GM19324 (cell line): Measurements from ENCODE around the gene BEND7.

Experiments
- ATAC-seq: cut with Tn5 transposase; IDR thresholded peaks from one replicate; pipeline ENCODE4 v1.9.1; 2021; ENCODE audit warnings: mild to moderate bottlenecking, moderate library complexity; ENCODE audit not compliant: unreplicated experiment, low FRiP score

Gene BEND7

DNA sequence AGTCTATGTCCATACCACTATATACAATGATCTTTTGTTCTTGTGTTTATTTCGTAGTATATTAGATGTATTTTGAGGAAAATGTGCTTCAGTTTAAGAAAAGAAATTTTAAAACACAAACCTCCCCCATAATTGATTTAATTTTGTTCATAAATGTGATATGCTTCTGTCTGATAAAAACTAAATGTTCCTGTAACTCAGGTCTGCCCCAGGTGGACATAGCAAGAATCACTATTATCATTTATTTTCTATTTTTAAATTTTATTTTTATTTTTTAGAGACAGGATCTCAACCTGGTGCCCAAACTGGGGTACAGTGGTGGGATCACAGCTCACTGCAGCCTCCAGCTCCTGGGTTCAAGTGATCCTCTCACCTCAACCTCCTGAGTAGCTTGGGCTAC is 43.2 kb downstream of the BEND7 start:
- ATAC-seq: no peak

DNA sequence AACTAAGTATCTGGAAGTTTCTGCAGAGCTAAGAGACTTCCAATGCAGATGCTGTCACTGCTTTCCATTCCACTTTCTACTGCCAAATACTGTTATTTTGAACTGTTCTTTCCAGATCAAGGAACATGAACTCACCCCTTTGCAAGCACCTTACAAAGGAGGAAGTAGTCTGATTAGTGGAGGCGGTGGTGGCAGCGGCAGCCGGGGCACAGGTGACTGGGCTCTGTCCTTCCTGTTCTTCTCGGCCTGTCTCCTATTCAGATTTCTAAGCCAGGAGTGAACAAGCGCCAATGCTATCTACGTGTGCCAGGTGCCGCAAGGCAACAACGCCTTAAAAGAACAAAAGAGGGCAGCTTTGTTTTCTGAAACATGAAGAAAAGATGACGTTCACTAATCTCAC is 44.9 kb downstream of the BEND7 start:
- no peak for ATAC-seq

DNA sequence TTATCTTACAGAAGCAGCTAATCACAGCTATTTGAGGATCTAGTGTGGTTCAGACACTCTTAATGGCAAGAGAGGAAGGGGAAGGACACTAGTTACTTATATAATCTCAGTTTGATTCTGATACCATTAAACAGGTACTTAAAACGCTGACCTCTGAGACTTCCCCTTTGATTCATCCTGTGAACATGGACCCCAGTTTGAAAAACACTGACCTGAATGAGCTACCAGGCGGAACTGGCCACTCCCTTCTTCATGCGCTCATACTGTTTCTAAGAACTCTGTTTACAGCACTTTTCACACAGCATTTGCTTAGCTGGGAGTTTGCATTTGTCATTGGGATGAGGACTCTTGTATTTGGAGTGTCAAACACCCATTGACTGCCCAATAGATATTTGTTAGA is 45.7 kb downstream of the BEND7 start:
- ATAC-seq: no peak

DNA sequence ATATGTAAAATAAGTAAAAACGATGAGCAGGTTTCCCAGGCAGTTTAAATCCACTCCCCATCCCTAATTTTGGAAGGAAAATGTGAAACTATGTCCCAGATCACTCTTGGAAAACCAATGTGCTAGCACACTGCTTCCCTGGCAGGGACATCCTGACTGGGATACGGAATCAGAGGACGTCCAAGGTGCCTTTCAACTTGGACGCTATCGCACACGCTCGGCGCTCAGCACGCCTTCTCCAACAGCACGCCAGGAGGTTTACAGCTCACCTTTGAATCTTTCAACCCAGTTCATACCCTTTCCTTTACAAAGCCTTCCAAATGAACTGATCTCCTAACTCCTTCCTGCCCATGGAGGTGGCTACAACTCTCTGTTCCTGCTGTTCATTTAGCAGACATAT is 47.1 kb downstream of the BEND7 start:
- ATAC-seq: no peak

DNA sequence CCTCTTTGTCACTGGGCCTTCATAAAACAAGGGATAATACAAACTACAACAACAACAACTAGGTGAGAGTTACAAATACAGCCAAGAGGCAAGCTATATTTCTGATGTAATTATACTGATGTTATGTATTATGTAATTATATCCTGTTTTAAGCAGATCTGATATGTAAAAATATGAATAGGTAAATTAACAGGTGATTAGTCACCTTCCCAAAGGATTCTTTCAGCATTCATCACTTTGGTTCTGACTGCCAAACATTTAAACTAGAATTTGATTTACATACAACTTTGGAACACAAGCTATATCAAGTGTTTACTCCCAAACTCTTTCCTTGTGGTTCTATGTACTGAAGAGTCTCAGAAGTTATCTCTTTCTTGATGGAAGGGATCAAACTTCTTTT is 53.7 kb downstream of the BEND7 start:
- ATAC-seq: no peak

DNA sequence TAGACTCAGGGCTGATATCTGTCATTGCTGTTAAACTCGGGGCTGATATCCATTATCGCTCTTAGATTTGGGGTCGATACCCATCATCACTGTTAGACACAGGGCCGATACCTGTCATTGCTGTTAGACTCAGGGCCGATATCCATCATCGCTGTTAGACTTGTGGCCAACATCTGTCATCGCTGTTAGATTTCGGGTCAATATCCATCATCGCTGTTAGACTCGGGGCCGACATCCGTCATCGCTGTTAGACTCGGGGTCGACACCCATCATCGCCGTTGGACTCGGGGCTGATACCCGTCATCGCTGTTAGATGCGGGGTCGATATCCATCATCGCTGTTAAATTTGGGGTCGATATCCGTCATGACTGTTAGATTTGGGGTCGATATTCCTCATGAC is 54.8 kb downstream of the BEND7 start:
- no peak for ATAC-seq

DNA sequence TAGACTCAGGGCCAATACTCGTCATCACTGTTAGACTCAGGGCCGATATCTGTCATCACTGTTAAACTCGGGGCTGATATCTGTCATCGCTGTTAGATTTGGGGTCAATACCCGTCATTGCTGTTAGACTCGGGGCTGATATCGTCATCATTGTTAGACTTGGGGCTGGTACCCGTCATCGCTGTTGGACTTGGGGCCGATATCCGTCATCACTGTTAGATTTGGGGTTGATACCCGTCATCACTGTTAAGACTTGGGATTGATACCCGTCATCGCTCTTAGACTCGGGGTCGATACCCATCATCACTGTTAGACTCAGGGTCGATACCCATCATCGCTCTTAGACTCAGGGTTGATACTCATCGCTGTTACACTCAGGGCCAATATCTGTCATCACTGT is 56.5 kb downstream of the BEND7 start:
- ATAC-seq: no peak

DNA sequence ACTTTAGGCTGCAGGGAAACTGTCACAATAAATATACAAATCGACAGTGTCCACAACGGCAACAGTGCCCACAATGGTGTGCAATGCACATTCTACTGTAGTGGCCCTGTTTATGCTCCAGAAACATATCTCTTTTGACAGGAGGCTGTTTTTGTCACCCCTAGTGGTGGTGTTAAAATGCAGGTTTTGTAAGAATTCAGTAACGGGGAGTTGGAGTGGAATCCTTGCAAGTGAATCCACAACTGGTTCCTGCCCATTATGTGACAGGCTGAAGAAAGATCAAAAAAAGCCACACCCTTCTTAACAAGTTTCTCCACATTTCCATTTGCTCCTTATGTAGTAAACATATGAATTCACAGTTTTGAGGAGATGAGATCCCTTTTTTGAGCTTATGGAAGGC is 58.5 kb downstream of the BEND7 start:
- no peak for ATAC-seq

DNA sequence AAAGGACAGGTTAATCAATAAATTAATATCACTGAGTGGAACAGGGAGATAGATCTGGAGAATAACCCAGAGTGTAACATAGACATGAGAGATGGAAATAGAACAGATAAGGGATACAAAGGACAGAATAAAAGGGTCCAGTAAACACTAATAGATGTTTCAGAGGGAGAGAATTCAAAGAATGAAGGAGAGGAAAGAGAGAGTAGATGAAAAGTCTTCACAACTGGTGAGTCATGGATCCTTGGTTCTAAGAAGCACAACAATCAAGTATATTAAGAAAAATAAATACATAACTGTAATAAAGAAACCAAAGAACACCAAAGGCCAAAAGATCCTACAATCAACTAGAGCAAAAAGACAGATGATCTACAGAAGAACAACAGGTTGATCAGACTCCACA is 66.3 kb downstream of the BEND7 start:
- ATAC-seq: no peak

DNA sequence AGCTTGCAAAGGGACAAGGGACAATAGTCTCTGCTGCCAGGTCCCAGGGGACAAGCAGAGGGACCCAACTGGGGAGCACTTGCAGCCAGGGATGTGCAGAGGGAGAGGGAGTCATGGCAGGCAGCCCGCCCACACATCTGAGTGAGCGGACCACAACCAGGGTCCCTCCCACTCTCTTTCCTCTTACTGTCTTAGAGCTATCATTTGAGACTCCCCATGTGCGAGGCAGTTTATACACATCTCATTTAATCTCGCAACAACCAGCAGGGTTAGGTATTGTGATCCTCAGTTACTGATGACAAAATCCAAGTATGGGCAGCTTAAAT is 70.2 kb downstream of the BEND7 start:
- ATAC-seq: no peak

DNA sequence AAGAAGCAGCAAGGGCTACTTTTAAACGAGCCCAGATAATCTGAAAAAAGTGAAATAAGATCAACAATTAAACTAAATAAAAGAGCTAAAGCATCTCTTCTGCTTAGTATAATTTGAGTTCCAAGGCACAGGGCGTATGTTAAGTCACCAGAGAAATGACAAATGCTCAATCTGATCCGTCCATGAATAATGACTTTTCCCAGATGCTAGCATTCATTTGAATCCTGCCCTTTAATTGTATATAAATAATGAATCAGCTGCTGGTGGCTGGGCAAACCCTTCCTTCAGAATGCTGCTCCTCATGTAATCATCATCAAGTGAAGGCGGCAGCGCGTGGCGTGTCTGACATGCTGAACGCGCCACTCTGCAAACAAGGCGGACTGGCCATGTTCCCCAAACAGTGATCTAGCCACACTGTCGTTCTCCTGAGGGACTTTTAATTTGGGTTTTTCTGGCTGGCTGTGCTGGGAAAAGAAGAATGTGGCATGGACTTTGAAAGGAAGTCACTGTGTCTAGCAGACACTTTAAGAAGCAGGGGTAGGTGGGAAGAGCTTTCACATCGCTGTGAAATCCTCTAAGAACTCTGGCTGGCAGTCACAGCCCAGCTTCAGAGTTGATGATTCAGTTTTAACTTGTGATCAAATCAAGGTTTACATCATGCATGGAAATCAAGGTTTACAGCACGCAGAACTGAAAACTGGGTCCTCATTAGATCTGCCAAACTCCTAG is 70.7 kb downstream of the BEND7 start:
- ATAC-seq: no peak

DNA sequence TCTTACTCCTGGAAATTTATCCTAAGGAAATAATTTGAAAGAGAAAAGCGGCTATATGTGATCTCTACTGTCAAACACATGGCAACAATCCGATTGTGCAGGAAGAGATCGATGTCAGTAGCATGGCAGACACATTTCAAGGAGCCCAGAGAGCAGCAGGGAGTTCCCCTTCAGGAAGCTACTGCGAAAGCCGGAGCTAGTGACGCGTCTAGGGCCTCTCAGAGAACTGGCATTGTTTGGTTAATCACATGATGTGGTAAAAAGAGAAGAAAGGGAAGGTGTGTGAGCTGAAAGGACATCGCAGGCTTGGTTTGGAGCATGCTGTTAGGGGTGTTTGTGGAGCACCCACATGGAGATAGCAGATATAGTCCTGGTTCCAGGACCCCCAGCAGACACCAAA is 74.9 kb downstream of the BEND7 start:
- no peak for ATAC-seq

DNA sequence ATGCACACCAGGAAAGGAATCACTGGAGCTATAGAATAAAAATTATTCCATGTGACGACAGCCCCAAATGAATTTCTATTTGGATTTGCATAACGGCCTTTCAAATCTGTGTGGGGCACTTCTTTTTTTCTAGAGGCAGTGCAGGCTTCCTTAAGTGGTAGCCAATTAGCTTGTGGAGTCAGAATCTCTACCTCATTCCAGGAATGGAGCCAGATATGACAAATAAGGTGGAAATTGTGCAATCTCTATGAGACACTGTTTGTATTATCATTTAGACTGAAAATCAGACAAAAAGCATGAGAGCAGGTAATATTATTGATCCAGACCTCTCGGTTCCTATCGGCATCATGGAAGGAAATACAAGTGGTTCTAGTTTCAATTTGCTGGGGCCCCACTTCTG is 78.7 kb downstream of the BEND7 start:
- no peak for ATAC-seq

DNA sequence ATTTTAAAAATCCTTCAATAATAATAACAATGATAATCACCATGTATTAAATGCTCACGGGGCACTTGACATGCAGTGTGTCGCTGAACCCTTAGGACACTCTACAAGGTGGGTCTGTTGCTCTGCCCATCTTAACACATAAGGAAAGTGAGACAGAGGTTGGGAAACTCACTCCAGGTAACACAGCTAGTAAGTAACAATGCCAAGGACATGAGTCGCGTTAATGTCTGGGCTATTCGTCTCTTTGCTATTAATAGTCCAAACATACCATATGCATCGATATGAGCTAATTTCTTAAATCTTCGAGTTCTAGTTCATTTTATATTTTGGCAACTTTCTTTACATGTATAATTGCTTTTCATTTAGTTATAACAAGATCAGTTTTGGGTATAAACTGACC is 79.5 kb downstream of the BEND7 start:
- no peak for ATAC-seq

DNA sequence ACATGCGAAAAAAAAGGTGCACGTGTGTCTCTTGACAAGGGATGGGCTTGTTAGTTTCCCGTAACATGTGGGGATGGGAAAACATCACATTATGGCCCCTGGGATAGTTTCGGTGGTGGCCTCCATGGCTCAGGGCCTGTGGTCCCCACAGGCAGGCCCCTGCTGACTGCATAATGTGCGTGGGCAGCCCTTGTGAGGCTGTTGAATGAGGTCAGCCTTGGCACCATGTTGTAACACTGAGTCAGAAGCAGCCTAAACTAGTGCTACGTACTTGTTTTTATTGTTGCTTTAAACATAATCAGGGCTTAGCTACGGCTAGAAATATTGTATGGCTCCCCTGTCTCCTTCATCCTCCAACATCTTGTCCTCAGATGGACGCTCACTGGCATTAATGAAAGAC is 80.6 kb downstream of the BEND7 start:
- ATAC-seq: no peak

DNA sequence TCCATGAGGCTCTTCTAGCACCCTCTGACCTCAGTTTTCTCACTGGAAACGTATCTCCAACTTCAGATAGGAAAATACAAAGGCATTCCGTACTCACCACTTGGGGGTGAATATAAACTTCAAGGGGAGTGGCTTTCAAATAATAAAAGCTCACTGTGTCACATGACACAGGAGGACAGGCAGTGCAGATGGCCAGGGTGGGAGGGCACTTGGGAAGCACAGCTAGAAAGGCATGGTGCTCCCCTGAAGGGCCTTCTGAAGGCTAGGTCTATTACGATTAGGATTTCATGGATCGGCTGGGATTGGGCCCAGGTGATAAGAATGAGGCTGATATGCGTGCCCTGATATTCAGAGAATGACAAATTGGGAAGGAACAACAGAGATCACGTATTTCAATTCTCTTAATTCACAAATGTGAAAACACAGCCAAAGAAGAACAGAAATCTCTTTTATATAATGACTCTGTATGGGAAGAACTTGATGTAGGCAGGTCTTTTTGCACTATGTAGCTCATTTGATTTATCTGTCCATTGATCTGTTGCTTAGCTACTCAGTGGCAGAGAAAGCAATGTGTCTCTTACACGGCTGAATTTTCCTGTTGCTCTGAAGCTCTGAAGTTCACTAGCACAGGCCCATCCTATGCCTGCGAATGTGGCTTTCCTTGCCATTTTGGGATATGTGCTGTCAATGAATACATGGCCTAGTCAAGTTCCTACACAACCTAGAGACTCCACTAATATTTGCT is 83.0 kb downstream of the BEND7 start:
- ATAC-seq: no peak

DNA sequence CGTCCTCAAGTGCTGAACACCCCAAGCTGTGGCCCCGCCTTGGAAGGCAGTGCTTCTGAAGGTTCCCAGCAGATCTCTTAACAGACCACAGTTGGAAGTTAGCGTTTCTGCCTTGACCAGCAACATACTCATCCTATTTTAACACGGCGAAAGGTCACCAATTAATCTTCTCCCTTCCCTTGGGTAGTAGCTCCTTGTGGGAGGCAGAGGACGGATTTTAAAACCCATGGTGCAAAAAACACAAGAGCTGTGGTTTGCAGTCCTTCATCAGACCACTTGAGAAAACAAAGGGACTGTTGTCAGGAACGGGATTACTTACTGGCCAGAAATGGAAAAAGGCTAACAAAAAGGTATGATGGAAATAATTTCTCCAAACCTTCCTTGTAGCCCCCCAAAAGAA is 87.3 kb downstream of the BEND7 start:
- ATAC-seq: no peak

DNA sequence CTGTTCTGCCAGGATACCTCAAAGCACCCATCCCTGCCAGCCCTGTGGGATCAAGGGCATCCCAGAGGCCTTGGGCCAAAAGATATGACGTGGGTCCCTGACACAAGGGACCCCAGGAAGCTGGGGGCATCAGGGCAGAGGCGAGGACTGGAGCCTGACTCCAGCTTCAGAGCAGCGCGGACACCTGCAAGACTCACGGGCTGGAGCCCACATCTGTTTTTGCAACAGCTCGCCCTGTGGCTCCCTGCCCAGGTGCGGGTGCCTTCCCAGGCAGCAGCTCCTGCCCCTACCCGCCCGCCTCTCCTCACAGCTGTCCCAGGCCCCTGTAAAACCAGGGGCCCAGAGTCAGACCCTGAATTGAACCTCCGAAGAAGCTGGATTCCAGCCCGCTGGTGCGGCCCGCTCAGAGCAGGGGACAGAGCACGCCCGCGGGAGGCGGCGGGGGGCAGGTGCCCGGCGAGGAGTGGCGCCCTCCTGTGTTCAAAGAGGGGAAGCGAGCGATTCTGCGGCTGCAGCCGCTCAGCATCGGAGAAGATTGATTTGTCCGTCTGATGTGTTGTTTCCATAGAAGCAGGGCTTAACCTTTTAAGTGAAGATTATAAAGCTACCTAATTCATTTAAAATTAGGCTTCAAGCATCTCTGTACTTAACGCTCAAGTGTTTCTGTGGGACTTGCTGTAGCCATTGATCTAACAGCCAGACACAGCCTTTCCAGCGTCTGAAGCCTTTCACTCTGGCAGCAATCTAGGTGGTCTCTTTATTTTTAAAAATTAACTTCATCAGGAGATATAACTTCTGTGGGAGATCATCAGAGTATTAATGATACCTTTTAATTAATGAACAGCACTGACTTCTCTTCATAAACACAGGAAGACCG is 88.4 kb downstream of the BEND7 start:
- peak; percentile 56 for ATAC-seq

DNA sequence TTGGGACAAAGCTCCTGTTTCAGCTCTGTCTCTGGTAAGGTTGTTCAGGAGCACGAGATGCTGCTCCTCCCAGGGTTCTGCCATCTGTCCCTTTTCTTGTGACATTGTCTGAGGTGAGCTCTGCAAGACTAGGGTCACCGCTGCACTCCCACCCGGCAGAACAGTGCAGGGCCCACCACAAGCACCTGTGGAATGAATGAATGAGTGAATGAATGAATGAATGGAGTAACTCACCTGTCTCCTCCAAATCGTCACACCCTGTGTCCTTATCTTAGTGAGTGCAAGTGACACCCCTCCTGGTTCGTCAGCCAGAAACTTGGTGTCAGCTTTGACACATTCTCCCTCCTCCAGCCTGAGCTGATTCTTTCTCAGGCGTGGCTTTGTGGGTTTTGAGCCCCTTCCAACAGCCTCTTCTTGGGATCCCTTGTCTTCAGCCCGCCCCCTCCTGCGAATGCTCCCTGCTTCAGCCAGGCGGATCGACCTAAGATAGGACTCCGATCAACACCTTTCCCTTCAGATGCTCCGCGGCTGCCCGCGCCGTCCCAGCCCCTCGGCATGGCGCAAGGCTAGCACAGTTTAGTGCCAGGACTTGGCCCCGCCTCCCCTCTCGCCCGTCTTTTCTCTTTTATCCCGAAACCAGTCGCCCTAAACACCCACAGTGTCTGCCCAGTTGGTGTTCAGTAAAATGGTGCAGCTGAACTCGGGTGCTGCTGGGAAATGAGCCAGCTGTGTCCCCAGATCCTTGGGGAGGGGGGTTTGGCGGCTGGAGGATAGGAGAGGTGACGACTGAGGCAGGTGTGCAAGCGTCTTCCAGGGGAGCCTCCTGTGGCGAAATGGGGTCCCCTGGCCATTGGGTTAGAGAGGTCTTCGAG is 89.3 kb downstream of the BEND7 start:
- ATAC-seq: no peak

DNA sequence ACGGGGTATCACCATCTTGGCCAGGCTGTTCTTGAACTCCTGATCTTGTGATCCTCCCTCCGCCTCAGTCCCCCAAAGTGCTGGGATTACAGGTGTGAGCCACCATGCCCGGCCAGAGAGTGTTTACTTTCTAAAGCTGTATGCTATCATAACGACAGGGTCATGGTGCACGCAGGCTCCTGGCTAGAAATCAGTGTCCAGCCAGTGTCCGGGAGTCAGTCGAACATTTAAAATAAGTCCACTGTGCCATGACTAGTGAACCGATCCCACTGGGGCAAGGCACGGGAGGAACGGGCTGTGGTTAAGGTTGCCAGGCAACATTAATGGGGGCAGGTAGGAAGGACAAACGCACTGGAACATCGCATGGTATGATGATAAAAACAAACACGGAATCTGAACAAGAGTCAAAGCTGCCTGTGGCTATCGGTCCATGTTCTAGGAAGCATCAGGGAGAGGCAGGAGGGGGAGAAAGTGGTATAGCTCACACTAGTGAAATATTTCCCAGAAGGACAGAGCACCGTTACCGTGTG is 91.7 kb downstream of the BEND7 start:
- ATAC-seq: no peak
